Measurements from ENCODE around the gene SORBS1.

SORBS1 gene

DNA sequence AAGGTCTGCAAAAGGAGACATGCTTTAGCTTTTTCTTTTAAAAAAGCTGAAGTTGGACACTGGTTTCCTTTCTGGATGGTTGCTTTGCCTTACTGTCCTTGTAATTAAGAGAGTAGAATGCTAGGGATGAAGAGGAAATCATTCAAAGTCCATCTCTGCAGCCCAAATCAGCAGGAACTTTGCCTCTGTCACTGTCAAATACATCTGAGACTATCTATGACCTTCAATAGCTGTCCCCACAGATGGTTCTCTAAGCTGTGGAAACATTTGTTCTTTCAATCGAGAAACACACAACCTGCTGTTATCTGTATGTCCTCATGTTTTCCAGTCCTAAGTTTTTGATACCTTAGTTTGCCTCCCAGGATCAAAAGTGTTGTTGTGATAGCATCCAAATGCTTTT, 117.5 kb downstream of the SORBS1 start:
- TF ChIP-seq ZFX (IDR thresholded peaks at IDR 0.05) (no peak), CTCF (conservative IDR thresholded peaks at IDR 0.05) (no peak)
- no peak overlapping the region for H3K27ac ChIP-seq

GRCh38 chr10:95442341-95442740, 118.8 kb downstream of the SORBS1 start:
- no peak for TF ChIP-seq ZFX (IDR thresholded peaks at IDR 0.05)
- no peak for TF ChIP-seq CTCF (conservative IDR thresholded peaks at IDR 0.05)
- no peak overlapping the region for H3K27ac ChIP-seq

DNA sequence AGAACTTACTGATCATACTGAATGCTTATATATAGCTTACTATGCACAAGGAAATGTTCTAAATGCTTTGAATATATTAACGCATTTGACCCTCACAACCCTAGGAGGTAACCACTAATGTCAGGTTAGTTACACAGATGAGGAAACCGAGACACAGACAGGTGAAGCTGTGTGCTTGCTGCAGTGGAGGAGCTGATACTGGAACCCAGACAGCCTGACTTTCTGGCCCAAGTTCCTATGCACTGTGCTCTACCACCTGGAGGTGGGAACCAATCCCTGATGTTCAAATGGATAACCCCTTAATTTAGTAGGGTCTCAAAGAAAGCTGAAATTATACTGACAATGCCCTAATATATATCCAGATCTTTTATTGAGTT, 119.6 kb downstream of the SORBS1 start:
- TF ChIP-seq ZFX (IDR thresholded peaks at IDR 0.05) (no peak), CTCF (conservative IDR thresholded peaks at IDR 0.05) (no peak)
- H3K27ac ChIP-seq: no peak overlapping the region

DNA sequence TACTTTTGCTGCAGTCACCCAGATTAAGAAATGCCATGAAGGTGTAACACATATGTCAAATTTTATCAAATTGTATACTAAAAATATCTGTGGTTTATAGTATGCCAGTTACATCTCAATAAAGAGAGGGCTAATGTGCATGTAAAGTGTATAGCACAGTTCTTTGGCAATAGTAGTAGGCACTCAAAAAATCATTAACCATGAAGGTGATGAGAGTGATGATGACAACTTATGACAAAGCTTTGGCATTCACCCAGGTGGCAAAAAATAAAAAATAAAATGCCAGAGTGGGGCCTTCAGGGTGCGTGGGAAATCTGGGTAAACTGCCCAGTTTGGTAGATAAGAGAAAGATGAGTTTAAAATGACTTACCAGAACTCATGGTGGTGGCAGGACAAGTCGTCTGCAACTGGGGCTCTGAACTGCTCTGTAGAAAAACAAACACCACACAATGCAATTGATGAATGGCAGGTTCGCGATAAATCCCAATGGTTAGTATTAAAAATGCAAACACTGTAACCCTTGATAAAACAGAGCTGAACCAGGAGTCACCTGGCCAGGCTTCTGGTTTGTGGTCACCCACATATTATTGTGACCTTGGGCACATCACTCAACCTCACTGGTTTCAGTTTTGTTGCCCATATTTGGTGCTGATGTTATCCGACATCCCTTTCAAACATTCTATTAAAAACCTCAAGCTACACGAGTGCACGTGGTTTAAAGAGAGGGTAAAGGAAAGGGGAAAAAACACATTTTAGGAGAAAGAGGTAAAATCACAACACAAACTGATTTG, 120.2 kb downstream of the SORBS1 start:
- H3K27ac ChIP-seq: no peak overlapping the region
- TF ChIP-seq CTCF (conservative IDR thresholded peaks at IDR 0.05) (no peak), ZFX (IDR thresholded peaks at IDR 0.05) (no peak)

GRCh38 chr10:95440038-95440725, 121.0 kb downstream of the SORBS1 start:
- TF ChIP-seq ZFX (IDR thresholded peaks at IDR 0.05): no peak
- no peak for TF ChIP-seq CTCF (conservative IDR thresholded peaks at IDR 0.05)
- no peak overlapping the region for H3K27ac ChIP-seq

- TF ChIP-seq CTCF (conservative IDR thresholded peaks at IDR 0.05): no peak
- TF ChIP-seq ZFX (IDR thresholded peaks at IDR 0.05): no peak
- H3K27ac ChIP-seq: no peak overlapping the region
These were observed 122.4 kb downstream of the SORBS1 start for GRCh38 chr10:95438781-95439180.

GRCh38 chr10:95437669-95438068, 123.5 kb downstream of the SORBS1 start:
- no peak for TF ChIP-seq ZFX (IDR thresholded peaks at IDR 0.05)
- TF ChIP-seq CTCF (conservative IDR thresholded peaks at IDR 0.05): no peak
- no peak overlapping the region for H3K27ac ChIP-seq

Measured in C4-2B (cell line).